ENCODE data around the gene CCDC152.

DNA sequence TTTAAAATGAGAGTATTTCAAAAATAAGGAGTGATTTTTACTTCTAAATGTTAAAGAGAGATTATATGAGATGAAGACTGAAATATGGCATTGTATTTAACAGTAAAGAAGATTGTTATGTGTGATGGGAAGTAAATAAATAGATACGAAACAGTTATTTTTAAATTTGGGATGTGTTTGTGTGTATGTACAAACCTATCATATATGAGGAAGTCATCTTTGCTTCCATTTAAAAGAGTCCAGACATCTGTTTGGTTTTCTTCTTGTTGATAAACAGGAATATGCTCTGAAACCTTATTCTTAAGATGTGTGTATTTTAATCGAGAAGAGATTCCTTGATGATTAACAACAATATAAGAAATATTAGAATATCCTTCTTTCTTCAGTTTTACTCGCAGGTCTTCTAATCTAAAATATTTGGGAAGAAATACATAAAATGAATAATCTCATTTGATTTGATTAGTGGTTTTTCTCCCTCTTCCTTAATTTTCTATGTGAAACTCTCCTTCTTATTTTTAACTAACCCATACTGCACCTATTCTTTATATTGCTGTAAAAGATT, 50.2 kb downstream of the CCDC152 start:
- TF ChIP-seq, protein P1, sequence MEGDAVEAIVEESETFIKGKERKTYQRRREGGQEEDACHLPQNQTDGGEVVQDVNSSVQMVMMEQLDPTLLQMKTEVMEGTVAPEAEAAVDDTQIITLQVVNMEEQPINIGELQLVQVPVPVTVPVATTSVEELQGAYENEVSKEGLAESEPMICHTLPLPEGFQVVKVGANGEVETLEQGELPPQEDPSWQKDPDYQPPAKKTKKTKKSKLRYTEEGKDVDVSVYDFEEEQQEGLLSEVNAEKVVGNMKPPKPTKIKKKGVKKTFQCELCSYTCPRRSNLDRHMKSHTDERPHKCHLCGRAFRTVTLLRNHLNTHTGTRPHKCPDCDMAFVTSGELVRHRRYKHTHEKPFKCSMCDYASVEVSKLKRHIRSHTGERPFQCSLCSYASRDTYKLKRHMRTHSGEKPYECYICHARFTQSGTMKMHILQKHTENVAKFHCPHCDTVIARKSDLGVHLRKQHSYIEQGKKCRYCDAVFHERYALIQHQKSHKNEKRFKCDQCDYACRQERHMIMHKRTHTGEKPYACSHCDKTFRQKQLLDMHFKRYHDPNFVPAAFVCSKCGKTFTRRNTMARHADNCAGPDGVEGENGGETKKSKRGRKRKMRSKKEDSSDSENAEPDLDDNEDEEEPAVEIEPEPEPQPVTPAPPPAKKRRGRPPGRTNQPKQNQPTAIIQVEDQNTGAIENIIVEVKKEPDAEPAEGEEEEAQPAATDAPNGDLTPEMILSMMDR (IDR thresholded peaks at IDR 0.05), result no peak
- no peak for TF ChIP-seq POLR2AphosphoS5 (IDR thresholded peaks at IDR 0.05)
- no peak for TF ChIP-seq POLR2A (IDR thresholded peaks at IDR 0.05)
